Neural cell (in vitro differentiated cells): ENCODE data around the gene TRIM44.

Source experiments
- CTCF ChIP-seq: fragments of 450-650 bp; IDR thresholded peaks from 2 replicates; pipeline ENCODE4 v1.5.1; 2014; ENCODE audit warnings: antibody characterized with exemption, mild to moderate bottlenecking, moderate library complexity; ENCODE audit not compliant: poor library complexity, severe bottlenecking
- EZH2 ChIP-seq: fragments of 200-600, 300-800 bp; shearing (Covaris generic), sonication (generic); IDR thresholded peaks from 2 replicates; pipeline ENCODE4 v1.6.1; 2014; ENCODE audit warnings: antibody characterized with exemption, low read length, borderline replicate concordance, mild to moderate bottlenecking; ENCODE audit not compliant: insufficient read depth, poor library complexity, severe bottlenecking
- RAD21 ChIP-seq: fragments of 450-650 bp; conservative IDR thresholded peaks from 2 replicates; pipeline ENCODE4 v1.6.1; 2014; ENCODE audit warnings: antibody characterized with exemption, mild to moderate bottlenecking, moderate library complexity

GRCh38 chr11:35792148-35792845 is 129.7 kb downstream of the TRIM44 start:
- no peak for TF ChIP-seq RAD21
- TF ChIP-seq CTCF = no peak
- no peak for TF ChIP-seq EZH2
